ENCODE results near the gene PCBP3.

- TF ChIP-seq CTCF (IDR thresholded peaks at IDR 0.05) (no peak), POLR2A (IDR thresholded peaks at IDR 0.05) (no peak)
Measured at GRCh38 chr21:45860493-45861155, 217.1 kb downstream of the PCBP3 start.

All from right lobe of liver (tissue), 4 donors.